PFSK-1 (cell line): Measurements from ENCODE around the gene GMPPA.

Experiments used
- FOXP2 ChIP-seq: optimal IDR thresholded peaks from 2 replicates; pipeline ENCODE3; 2011; ENCODE audit warnings: borderline replicate concordance, control low read depth, inconsistent platforms; ENCODE audit not compliant: insufficient read depth; ENCODE audit errors: extremely low read length, extremely low read depth
- POLR2AphosphoS5 ChIP-seq: IDR thresholded peaks from 2 replicates; pipeline ENCODE4 v1.6.1; 2012; ENCODE audit warnings: low read depth, mild to moderate bottlenecking, control low read depth, low read length, moderate library complexity
- REST ChIP-seq, 2 experiments: IDR thresholded peaks; 2 replicates each; pipeline versions ENCODE4 v1.6.1 to v1.8.0; 2011 to 2012; ENCODE audit warnings: low read depth in 2 of 2, low read length in 2 of 2, control low read depth in 1 of 2, inconsistent platforms in 1 of 2, mild to moderate bottlenecking in 1 of 2, moderate library complexity in 1 of 2; ENCODE audit not compliant: insufficient read depth in 1 of 2
- SIN3A ChIP-seq: IDR thresholded peaks from 2 replicates; pipeline ENCODE4 v1.6.1; 2012; ENCODE audit warnings: mild to moderate bottlenecking, low read length, moderate library complexity, borderline replicate concordance; ENCODE audit not compliant: insufficient read depth
- TAF1 ChIP-seq: IDR thresholded peaks from 2 replicates; pipeline ENCODE4 v1.6.1; 2012; ENCODE audit warnings: low read length, control low read depth, borderline replicate concordance; ENCODE audit not compliant: insufficient read depth

GMPPA gene

GRCh38 chr2:219513787-219514186, 15.1 kb downstream of the GMPPA start:
- TF ChIP-seq REST (IDR thresholded peaks at IDR 0.05; ENCODE audit: insufficient read depth in 1 of 2, low read depth in 2 of 2, low read length in 2 of 2): no peak
- no peak for TF ChIP-seq FOXP2
- no peak for TF ChIP-seq SIN3A
- no peak for TF ChIP-seq POLR2AphosphoS5
- no peak for TF ChIP-seq TAF1

GRCh38 chr2:219514196-219514761, 15.6 kb downstream of the GMPPA start, which contains the start of gene ASIC4:
Gene ASIC4 (plus strand): TSS chr2:219514482. CDS start chr2:219514725, 243 bp downstream.
- TF ChIP-seq FOXP2 (no peak), POLR2AphosphoS5 (no peak), TAF1 (no peak), REST (IDR thresholded peaks at IDR 0.05; ENCODE audit: insufficient read depth in 1 of 2, low read depth in 2 of 2, low read length in 2 of 2) (no peak), SIN3A (no peak)

DNA sequence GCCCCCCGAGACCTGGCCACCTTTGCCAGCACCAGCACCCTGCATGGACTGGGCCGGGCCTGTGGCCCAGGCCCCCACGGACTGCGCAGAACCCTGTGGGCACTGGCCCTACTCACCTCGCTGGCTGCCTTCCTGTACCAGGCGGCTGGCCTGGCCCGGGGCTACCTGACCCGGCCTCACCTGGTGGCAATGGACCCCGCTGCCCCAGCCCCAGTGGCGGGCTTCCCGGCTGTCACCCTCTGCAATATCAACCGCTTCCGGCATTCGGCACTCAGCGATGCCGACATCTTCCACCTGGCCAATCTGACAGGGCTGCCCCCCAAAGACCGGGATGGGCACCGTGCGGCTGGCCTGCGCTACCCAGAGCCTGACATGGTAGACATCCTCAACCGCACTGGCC, 16.1 kb downstream of the GMPPA start:
- no peak for TF ChIP-seq FOXP2
- no peak for TF ChIP-seq REST (IDR thresholded peaks at IDR 0.05; ENCODE audit: insufficient read depth in 1 of 2, low read depth in 2 of 2, low read length in 2 of 2)
- TF ChIP-seq POLR2AphosphoS5: no peak
- no peak for TF ChIP-seq SIN3A
- no peak for TF ChIP-seq TAF1

DNA sequence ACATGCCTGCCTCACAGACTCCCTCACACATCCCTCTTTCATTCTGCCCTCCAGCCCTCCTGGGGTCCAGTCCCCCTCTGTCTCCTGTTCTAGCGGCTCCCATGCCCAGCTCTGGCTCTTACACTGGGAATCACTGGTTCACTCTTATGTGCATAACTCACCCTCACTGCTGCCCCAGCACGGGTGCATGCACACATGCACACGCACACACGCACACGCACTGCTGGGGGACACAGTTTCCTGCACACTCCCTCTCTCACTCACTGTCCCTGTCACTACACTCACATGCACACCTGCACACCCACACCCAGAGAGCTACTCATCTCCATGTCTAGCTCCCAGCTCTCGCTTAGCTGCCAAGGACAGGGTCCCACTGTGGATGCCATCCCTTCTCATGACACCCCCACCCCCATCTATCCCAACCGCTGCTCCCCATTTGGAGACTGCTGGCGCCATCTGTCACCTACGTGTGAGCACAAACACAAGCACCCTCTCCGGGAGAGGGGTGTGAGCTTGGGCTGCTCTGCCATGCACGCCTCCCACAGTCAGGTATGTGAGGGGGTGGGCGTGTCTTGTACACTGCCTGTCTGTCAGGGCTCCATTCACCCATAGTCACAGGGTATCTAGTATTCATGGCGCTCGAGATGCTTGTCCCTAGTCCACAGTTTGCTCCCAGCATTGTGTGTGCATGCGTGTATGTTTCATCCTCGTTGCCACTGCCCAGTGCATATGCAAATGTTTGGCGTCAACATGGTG, 17.4 kb downstream of the GMPPA start:
- TF ChIP-seq SIN3A (no peak), REST (IDR thresholded peaks at IDR 0.05; ENCODE audit: insufficient read depth in 1 of 2, low read depth in 2 of 2, low read length in 2 of 2) (no peak), POLR2AphosphoS5 (no peak), TAF1 (no peak), FOXP2 (no peak)
